Measurements from ENCODE around the gene CIC. TPM values are rescaled to one million over a fixed set of nuclear protein-coding genes. Genes with fewer than 3 reads are reported as not detected.
A peak's percentile ranks its signal among the peaks of the same experiment; 100 is the strongest.

CIC gene
- total and polyA plus RNA-seq, 2 of the 13 experiments (the other 11 are each of a cell fraction or from before 2014, with no cell fraction given): 5.9 to 8.0 TPM

GRCh38 chr19:42254850-42255765 lies 13.9 kb upstream of the CIC start, which contains the start of gene ERF (continued):
- TF ChIP-seq IKZF4 (CRISPR knock-in tag; IDR thresholded peaks at IDR 0.05; ENCODE audit: borderline replicate concordance, low read depth, not compliant biosample characterization) (no peak), STAT5B (CRISPR knock-in tag; IDR thresholded peaks at IDR 0.05) (no peak), MLX (CRISPR knock-in tag; IDR thresholded peaks at IDR 0.05) (no peak), ZNF672 (CRISPR knock-in tag; IDR thresholded peaks at IDR 0.05) (no peak), SP1 (IDR thresholded peaks at IDR 0.05) (no peak), SP1 (CRISPR knock-in tag; IDR thresholded peaks at IDR 0.05) (peak; percentile 70), STAT6 (CRISPR knock-in tag; IDR thresholded peaks at IDR 0.05; ENCODE audit: borderline replicate concordance) (no peak), GLI4 (CRISPR knock-in tag; IDR thresholded peaks at IDR 0.05; ENCODE audit: borderline replicate concordance) (no peak), ZNF407 (CRISPR knock-in tag; IDR thresholded peaks at IDR 0.05; ENCODE audit: not compliant biosample characterization) (no peak), TMF1 (CRISPR knock-in tag; IDR thresholded peaks at IDR 0.05; ENCODE audit: low read depth) (no peak), HNF4A (CRISPR knock-in tag; IDR thresholded peaks at IDR 0.05) (no peak), ZNF781 (CRISPR knock-in tag; IDR thresholded peaks at IDR 0.05; ENCODE audit: borderline replicate concordance, not compliant biosample characterization) (no peak), ZBTB4 (CRISPR knock-in tag; IDR thresholded peaks at IDR 0.05; ENCODE audit: borderline replicate concordance) (0 out of 2 replicates have a peak, but pooled peaks have one; percentile 7)
